Suprapubic skin (tissue), 4 donors: Measurements from ENCODE around the gene AAGAB. TPM values are rescaled to one million over a fixed set of nuclear protein-coding genes. Genes with fewer than 3 reads are reported as not detected.
"Not testable (repeated sequence)": the region's sequence is repeated elsewhere in the genome, so short reads cannot be mapped to it uniquely, and the experiment has no call there.

Experiments used
- DNase-seq, 2 donors: peaks; one replicate each; pipeline ENCODE4 v3.0.0-alpha.2; 2019; ENCODE audit warnings: low spot score in 2 of 2
- H3K27ac ChIP-seq: fragments of 200-600 bp; sonication (generic); one replicate; pipeline ENCODE4 v1.5.1; 2019
- H3K27me3 ChIP-seq: fragments of 200-600 bp; sonication (generic); one replicate; pipeline ENCODE4 v1.5.1; 2019
- H3K36me3 ChIP-seq: fragments of 200-600 bp; sonication (generic); one replicate; pipeline ENCODE4 v1.5.1; 2019
- H3K4me1 ChIP-seq: fragments of 200-600 bp; sonication (generic); one replicate; pipeline ENCODE4 v1.5.1; 2019
- H3K4me3 ChIP-seq: fragments of 200-600 bp; sonication (generic); one replicate; pipeline ENCODE4 v1.5.1; 2019; ENCODE audit warnings: mild to moderate bottlenecking
- H3K9me3 ChIP-seq: fragments of 200-600 bp; sonication (generic); one replicate; pipeline ENCODE4 v1.5.1; 2019
- CTCF ChIP-seq, 2 donors: fragments of 200-600 bp in 1 of 2; fragments of 450-650 bp in 1 of 2; sonication (generic) in 1 of 2; IDR thresholded peaks; one replicate each; pipeline ENCODE4 v1.5.1; 2016 to 2019; ENCODE audit warnings: antibody characterized with exemption in 2 of 2, mild to moderate bottlenecking in 1 of 2, moderate library complexity in 1 of 2
- EP300 ChIP-seq: sonication (generic); formaldehyde crosslinking; IDR thresholded peaks from one replicate; pipeline ENCODE4 v1.6.1; 2017; ENCODE audit warnings: antibody characterized with exemption
- POLR2A ChIP-seq, 2 donors: fragments of 450-650 bp; IDR thresholded peaks; one replicate each; pipeline ENCODE4 v1.6.1; 2017; ENCODE audit warnings: antibody characterized with exemption in 2 of 2, mild to moderate bottlenecking in 2 of 2, moderate library complexity in 2 of 2
- POLR2AphosphoS5 ChIP-seq, 3 donors: sonication (generic); formaldehyde crosslinking; IDR thresholded peaks; one replicate each; pipeline ENCODE4 v1.6.1; 2017; ENCODE audit warnings: antibody characterized with exemption in 3 of 3
- WGBS: methylation state at CpG from one replicate; pipeline ENCODE4 v1.1.5; 2018; 5-methylcytosine and 5-hydroxymethylcytosine counted together
- total RNA-seq, 4 donors: library from RNA; depleted of rRNA; stranded (reverse); fragments of >200 nt; gene quantifications; one replicate each; pipeline ENCODE4 v1.1.0, GENCODE V29; 2016

Gene AAGAB
- total RNA-seq, 4 donors from 2014 or later, result 18.6 to 28.0 (median 26.0) TPM

DNA sequence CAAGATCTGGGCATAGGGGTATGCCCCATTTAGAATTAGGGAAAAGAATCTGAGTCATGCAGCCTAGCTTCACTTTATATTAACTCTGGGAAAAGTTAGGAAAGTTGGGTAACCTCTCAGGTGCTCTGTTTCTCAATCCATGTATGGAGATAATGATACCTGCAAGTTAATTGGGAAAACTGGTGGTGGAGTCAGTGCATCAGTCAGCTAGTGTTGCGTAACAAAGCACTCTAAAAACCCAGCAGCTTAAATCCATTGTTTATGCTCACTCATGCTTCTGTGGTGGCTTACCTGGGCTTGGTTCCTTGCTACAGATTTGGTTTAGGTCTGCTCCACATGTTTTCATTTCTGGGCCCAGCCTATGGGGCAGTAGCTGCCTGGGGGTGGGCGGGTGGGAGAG lies 98.0 kb downstream of the AAGAB start:
- TF ChIP-seq POLR2A (IDR thresholded peaks at IDR 0.05), result no peak
- TF ChIP-seq EP300, result no peak
- TF ChIP-seq POLR2AphosphoS5 (IDR thresholded peaks at IDR 0.05), result no peak
- no peaks in the 10 kb centered on the region for H3K36me3 ChIP-seq
- H3K27me3 ChIP-seq, result no peaks in the 10 kb centered on the region
- H3K4me3 ChIP-seq, result no peak overlapping the region
- H3K4me1 ChIP-seq, result peaks cover 33% of the 10 kb centered on the region
- no peak for DNase-seq
- no peaks in the 10 kb centered on the region for H3K9me3 ChIP-seq
- no peak overlapping the region for H3K27ac ChIP-seq
- 96% methylated on average over 2 of the region's 2 CpGs for WGBS

- Histone ChIP-seq H3K4me1 (peaks cover 52% of the 10 kb centered on the region), H3K27ac (no peak overlapping the region)
- no peak for DNase-seq
Observed at GRCh38 chr15:67154249-67154648, 100.2 kb downstream of the AAGAB start.

GRCh38 chr15:67153044-67153443 lies 101.4 kb downstream of the AAGAB start:
- H3K4me3 ChIP-seq, H3K9me3 ChIP-seq, DNase-seq, H3K36me3 ChIP-seq, H3K27me3 ChIP-seq, H3K27ac ChIP-seq: not testable (repeated sequence)
- 86% methylated on average over 3 of the region's 6 CpGs for WGBS
- H3K4me1 ChIP-seq, result peaks cover 57% of the 10 kb centered on the region

More at GRCh38 chr15:67154249-67154648, 100.2 kb downstream of the AAGAB start:
- no peaks in the 10 kb centered on the region for H3K9me3 ChIP-seq
- no peaks in the 10 kb centered on the region for H3K36me3 ChIP-seq
- H3K4me3 ChIP-seq, result no peak overlapping the region
- TF ChIP-seq CTCF (IDR thresholded peaks at IDR 0.05) (no peak), POLR2A (IDR thresholded peaks at IDR 0.05) (no peak), POLR2AphosphoS5 (IDR thresholded peaks at IDR 0.05) (no peak), EP300 (no peak)
- no peaks in the 10 kb centered on the region for H3K27me3 ChIP-seq

DNA sequence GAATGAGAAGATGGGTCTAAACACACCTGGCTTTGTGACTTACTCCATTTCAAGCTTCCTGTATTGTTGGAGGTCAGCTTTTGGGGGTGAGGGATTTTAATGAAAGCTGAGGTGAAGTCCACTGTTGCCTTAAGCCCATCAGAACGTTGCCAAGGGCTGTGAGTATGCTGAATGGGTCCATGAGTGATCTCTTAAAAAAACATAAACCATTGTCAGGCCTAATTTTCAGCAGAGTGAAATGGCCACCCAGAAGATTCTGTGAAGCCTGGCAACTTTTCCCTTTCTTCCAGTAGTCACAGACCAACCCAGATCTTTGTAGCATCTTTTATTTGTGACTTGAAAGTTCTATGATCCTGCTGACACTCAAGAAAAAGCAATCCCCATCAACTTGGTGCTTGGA lies 102.0 kb downstream of the AAGAB start:
- H3K27ac ChIP-seq, result no peak overlapping the region
- WGBS, result 55% methylated on average over 1 of the region's 1 CpG
- no peak for DNase-seq
- H3K4me3 ChIP-seq, result no peak overlapping the region
- no peaks in the 10 kb centered on the region for H3K9me3 ChIP-seq
- no peaks in the 10 kb centered on the region for H3K27me3 ChIP-seq
- no peaks in the 10 kb centered on the region for H3K36me3 ChIP-seq
- TF ChIP-seq EP300 (no peak), POLR2A (IDR thresholded peaks at IDR 0.05) (no peak), POLR2AphosphoS5 (IDR thresholded peaks at IDR 0.05) (no peak), CTCF (IDR thresholded peaks at IDR 0.05) (no peak)
- peaks cover 57% of the 10 kb centered on the region for H3K4me1 ChIP-seq

Other genes with a start within 250 kb of the AAGAB start
- 10 to 100 TPM; 41.9 to 94.9 (median 56.1) TPM for gene SMAD3, start 189.1 kb downstream of the AAGAB start, total RNA-seq
- 1 to 10 TPM; 1.4 to 3.1 (median 2.2) TPM for gene IQCH, start 125 bp upstream of the AAGAB start, total RNA-seq